Activated T-cell treated with anti-CD3 and anti-CD28 coated beads for 48 hours (primary cell): ENCODE measurements around the gene COPS9.

Source experiments
- DNase-seq: peaks from one replicate; pipeline ENCODE4 v3.0.0-alpha.2; 2020; ENCODE audit warnings: low read depth

The COPS9 gene

DNA sequence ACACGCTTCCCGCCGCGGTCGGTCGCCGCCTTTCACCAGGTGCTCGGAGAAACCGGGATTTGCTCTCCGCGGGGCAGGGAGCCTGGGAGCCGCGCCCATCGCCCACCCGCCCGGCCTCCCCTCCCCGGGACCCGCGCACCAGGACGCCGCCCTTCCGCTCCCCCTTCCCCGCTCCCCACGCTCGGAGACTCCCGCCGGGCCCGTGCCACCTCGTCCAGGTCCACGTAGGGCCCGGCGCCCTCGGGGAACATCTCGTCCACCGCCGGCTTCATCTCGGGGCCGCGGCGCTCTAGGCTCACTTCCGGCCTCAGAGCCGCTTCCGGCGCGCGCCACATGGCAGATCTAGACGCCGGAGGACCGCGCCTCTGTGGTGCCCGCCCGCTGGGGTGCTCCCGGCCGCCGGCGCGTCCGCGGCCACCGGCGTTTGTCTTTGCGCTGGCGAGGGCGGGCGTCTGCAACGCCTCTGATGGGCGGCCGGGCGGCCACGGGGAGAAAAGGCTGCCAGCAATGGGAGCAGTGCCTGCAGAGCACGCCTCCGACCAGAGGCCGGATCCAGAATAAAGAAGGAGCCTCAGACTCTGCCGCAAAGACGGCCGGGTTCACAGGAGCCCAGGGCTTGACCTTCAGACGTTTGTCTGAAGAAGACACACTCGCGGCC is at the start of gene COPS9:
Gene COPS9 (minus strand): TSS at position 293 of the 658 bp plus-strand sequence. CDS start 21 bp downstream, at position 272.
- DNase-seq, result peak; percentile 87

DNA sequence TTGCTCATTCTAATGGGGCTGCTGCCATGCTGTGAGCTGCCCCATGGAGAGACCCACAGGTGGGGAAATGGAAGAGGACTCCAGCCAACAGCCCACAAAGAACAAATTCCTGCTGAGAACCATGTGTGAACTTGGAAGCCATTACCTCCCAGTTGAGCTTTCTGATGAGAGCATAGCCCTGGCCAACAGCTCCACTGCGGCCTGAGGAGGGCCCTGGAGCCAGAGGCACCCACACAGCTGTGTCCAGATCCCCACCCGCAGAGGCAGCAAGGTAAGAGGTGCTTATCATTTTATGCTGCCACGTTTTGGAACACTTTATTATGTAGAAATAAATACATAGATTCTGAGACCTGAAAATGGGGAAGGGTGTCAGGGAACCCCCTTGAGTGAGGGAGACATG is 48.6 kb upstream of the COPS9 start:
- DNase-seq, result no peak

DNA sequence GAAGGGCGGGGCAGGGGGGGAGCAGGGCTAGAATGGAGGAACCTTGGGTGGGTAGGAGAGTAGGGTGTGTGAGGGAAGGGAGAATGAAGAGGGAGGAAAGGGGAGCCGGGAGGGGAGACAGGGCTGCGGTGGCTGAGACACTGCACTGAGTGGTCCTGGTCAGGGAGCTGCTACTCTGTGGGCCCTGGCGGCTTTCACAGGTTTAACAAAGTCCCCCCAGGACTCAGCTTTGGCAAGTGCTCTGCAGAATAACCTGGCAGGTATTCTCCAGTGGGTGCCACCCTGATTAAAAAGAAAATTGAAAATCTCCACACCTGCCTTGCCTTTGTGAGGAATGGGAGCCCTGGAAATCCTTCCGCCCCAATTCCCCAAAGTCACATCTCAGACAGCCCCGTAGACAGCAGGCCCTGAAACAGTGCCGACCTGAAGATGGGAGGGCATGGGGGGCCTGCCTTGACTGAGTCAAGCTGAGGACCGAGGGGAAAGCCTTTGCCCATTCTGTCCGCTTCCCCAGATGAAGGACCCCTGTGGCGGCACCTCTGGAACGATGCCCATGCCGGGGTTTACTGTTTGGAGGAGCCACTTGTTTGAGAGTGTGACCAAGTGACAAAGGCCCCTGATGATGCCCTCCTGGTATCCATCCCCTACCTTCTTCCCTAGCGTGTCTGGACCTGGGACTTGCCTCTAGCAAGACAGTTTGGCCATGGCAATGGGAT is 47.9 kb upstream of the COPS9 start:
- DNase-seq, result no peak

DNA sequence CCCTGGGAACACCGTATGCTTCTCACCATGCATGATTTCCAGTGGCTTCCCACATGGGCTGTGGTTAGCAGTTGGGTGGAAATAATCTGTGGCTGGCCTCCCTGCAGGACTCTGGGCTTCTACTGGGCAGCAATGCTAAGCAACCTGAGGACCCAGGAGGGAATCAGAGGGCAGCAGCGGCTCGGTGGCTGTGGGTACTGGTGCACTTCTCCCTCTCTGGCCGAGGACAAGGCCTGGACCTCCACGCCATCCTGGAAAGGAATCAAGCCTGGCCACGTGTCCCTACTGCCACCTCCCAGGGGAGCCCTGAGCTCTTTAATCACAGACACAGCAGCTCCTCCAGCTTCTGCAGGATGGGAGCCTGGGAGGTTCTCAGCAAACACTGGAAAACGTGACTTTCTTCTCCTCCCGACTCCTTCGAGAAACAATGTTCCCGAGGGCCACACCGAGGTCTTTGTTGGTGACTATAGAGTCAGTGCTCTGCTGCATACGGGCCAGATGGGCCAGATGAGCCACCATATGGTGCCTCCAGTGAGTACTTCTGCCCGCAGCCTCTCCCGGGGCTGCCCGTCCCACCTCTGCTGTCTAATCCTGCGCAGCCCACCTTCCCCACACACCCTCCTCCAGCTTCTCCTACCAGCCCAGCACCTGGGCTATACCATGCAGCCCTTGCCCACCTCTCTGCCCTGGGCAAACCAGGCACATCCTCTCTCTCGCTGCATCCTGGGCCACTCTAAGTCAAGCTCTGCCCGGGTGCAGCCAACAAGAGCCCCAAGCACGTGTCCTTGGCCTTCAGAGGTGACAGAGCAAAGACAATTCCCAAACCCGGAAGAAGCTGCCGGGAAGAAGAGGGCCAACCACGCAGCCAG is 47.1 kb upstream of the COPS9 start:
- no peak for DNase-seq

DNA sequence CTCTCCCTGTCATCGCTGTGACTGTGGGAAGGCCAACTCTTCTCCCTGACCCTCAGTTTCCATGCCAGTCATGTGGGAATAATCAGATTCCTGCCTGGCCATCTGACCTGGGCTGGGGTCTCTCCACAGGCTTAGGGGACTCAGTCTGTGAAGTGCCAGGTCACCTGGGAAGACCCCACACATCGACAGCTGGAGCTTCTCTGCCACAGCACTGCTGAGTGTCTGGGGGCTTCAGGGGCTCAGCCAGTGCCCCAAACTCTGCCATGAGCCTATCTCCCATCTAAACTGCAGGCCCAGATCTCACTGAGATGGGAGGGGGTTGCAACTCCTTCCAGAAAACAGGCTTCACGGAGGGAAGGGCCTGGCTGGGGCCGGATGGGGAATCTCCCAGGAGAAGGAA is 46.4 kb upstream of the COPS9 start:
- no peak for DNase-seq

DNA sequence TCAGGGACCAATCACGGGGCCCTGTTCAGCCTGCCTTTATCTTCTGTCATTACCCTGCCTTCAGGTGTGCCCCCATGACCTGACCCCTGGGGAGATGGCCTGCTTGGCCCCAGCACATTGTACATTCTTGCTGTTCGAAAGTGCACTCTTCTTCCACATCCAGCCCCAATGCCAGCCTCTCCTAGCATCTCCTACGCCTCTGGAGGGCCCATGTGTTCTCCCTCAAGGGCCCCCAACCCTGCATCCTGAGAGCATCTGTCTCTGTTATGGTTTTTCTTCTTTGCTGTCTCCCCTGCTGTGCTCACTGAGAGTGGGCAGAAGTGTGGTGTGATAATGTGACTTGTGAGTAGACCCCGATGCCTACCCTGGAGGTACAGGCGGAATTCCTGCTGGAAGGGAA is 45.9 kb upstream of the COPS9 start:
- DNase-seq, result no peak

DNA sequence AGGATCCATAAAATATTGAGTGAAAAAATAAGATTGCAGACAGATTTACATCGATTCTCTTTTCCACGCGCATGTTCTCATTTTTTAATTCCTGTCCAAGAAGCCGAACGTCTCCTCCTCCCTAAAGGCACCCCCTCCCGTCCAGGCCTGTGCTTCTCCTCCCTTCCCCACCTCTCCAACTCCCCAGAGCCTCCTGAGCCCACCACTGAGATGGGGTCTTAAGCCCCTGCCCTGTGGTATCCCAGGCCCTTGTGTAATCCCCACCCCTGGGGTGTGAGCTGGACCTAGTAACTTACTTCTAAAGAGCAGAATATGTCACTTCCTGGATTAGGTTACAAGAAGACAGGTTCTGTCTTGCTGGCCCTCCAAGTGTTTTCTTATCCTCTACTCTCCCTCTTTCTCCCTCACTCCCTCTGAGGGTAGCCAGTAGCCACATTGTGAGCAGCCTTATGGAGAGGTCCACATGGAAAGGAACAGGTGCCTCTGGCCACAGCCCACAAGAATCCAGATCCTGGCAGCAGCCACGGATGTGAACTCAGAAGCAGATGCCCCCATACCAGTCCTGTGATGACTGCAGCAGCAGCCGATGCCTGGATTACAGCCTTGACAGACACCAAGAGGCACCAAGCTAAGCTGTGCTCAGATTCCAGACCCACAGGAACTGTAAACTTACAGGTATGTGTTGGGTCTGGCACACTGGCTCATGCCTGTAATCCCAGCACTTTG is 44.0 kb upstream of the COPS9 start:
- DNase-seq, result no peak

DNA sequence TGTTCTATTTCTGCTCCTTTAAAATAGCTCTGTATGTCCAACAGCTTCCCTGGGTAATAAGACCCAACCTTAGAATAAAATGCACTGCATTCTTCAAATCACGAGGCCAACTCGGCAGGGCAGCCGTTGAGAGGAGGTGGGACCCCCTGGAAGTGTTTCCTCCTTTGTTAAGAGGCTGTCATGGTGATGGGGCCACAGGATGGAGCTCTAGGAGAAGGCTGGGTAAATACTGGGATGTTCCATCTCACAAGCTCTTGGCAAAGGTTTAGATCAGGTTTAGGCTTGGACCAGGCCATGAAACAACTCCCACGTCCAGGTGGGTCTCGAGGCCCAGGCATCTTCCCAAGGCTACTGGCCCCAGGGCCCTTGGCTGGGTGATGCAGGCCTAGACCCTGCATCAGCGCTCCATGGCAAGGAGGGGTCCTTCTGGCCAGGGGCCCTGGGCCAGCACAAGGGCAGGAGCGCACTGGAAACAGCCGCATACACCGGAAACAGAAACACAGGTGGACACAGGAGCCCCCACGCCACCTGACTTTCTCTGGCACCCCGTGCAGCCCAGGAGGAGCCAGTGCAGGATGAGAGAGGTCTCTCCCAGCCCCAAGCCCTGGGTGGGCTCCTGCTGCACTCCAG is 43.2 kb upstream of the COPS9 start:
- no peak for DNase-seq

DNA sequence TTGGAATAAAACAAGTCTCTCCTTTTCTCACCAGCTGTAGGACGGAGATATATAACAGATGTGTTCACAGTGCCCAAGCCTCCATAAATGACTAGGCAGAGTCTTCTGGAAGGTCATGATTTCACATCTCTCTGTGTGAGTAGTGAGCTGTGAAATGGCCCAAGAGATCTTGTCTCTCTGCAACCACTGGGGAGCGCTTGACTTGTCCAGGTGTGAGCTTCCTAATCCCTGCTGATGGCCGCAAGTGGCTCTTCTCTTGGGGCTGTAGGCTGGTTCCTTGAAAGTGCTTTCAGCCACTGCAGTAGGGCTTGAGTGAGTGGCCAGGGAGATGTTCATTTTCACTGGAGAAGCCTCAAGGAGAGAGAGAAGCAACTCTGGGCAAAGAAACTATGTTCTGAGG is 42.5 kb upstream of the COPS9 start:
- no peak for DNase-seq

DNA sequence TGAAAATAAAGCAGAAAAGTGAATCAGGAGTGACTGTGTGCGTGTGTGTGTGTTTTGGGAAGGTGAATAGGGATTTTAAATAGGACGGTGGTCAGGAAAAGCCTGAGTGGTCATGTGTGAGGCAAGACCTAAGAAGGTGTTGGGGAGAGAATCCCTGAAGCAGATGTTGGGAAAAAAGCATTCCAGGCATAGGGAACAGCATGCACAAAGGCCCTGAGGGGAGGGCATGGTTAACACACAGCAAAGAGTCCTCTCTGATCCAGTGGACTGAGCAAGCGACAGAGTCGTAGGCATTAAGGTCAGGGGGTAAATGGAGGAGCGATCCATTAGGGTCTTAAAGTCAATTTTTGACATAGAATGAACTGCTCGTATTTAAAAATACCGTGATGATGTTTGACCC is 38.4 kb upstream of the COPS9 start:
- DNase-seq, result no peak

DNA sequence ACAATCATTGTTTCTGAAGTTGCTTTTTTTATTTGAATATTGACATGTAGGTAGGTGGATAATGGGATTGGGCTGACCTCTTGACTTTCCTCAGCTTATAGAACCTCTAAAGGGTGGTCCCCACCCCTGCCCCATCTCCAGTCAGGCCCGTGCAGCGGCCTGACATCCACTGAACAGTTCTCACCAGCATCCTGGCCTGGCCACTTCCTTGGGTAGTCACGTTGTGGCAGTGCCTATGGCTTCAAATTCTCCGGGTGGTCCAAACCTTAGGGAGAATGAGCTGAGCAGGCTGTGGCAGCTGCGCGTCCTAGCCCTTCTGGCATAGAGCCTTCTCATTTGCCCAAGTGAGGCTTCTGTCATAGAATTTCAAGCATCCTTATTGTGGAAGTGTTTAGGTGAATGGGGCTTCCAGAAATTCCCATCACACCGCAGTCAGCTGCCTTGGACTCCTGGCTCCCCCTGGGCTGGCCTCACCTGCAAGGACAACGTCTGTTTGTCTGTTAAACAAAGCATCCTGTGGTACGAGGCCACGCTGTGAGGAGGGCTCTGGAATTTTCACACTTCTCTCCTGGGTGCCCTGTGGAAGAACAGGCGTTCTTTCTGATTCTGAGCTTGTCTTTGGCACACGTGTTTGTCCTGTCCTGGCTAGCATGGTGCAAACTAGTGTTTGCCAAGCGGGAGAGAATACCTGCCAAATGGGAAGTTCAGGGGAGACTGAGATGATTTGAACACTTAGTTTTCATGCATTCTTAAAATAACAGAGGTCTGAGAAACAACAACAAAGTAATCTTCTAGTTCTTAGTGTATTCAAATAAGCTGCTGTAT is 36.2 kb upstream of the COPS9 start:
- no peak for DNase-seq

DNA sequence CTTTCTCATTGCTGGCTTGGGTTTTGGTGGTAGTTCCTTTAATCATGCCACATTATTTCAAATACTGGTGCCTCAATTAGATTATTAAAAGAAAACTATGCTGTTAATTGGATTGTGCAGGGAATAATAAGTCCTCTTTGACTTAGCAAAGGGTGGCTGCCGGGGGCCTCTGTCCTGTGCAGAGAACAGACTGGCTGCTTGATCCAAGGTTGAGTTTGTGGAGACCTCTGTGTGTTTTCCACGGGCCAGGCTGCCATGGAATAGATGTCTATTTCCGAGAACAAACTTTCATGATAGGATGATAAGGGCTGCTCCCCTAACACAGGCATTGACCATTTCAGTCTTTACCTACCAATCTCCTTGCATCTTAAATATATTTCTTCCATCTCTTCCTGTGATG is 34.8 kb upstream of the COPS9 start:
- no peak for DNase-seq

DNA sequence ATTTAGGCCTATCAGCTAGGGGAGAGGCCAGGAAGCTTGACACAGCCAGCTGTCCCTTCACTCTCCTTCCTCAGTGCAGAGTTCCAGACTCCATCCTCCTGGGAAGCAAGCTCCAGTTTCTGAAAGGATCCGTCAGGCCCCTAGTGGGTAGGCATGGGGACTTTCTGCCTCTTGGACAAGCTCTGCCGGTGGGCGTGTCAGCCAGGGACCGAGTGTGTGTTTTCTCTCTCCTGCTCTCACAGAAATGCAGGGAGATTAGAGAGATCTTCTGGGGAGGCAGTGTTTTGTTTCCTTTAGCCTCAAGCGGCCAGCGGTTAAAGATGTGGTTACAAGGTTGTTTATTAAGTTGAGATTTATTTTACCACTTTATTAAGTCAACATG is 34.2 kb upstream of the COPS9 start:
- DNase-seq, result no peak

DNA sequence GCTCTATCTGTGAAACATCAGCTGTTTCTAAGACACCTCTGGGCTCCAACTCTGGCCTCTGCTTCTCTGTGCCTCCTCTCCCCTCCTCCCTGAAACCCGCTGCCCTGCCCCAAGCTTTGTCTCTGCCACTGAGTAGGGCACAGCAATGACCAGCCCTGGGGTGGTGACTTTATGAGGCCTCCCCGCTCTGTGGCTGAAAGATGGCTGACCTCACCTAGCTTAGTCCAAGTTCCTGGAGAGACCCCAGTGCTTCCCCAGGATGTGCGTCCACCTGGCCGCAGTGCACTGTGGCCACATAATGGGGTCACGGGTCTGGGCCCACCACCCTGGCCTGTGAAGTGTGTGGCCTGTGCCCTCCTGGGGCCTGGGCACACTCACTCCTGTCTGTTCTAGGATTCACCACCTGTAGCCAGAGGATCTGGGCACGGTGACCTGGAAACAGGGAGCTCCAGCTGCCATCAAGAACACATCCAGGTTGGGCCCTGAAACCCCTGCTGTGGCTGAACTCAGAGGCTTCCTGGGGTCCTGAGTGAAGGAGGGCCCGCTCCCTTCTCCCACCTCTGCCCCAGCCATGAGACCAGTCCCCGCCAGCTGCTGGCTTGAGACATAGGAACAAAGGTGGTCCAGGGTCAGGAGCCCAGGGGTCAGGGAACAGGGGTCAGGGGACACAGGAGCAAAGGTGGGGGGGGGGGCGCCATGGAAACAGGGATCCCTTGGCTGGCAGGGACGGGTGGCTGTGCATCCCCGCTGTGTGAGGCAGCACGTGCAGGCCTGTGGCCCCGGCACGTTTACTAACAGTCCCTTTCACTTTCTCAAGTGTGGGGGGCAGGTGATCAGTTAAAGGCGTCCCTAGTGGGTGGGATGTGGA is 33.6 kb upstream of the COPS9 start:
- DNase-seq, result no peak

DNA sequence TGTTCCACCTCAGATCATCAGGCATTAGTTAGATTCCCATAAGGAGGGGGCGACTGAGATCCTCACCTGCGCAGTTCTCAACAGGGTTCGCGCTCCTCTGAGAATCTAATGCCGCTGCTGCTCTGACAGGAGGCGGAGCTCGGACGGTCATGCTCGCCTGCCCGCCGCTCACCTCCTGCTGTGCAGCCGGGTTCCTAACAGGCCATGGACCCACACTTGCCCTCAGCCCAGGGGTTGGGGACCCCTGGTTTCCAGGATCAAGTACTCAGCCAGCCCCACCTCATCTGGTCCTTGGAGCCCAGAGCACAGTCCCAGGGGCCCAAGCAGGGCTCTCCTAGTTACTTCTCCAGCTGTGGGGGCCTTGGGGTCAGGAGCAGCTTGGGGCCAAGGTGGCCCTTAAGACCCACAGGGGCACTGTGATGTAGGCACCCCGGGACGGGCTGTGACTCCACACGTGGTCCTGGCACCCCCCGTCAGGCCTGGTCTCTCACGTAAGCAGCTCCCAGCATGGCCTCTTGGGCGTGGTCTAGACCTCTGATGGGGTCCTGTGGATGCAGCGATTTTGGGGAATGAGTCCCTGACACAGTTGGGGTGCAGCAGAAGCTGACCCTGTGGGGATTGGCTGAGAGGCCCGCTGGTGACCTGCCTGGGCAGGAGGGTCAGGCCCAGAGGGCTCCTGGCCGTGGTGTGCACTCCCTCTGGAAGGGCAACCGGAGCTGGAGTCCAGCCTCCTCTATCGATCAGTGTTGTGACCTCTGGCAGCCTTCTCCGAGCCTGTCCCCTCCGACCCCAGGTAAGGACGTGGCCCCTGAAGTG is 32.6 kb upstream of the COPS9 start:
- DNase-seq, result no peak

DNA sequence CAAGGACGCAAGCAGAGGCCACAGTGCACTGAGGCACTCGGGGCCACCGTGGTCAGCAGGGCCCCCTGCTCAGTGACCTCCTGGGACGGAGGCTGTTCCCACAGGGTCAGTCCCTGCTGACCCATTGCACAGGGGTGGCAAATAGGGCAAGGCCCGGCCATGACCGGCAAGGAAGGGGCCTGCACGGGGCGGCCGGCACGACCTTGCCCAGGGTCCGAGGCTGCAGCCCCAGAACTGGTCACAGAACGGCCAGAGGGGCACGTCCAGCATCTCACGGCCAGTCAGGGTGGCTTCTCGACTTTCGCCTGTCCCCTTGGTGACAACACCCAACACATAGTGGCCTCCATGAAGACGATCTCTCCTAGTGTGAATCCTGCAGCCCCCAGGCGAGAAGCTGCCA is 31.9 kb upstream of the COPS9 start:
- no peak for DNase-seq

DNA sequence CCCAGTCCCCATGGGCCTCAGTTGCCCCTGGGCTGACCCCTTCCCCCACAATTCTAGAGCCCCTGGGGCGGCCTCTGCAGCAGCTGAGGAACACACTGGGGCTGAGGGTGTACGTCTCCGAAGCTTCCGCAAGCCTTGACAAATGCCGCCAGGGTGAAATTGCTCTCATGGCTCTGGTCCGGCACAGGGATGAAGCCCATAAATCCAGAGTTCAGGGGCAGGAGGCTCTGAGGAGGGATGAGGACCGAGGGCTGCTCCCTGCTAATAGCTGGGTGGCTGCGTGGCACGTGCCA is 31.4 kb upstream of the COPS9 start:
- no peak for DNase-seq

DNA sequence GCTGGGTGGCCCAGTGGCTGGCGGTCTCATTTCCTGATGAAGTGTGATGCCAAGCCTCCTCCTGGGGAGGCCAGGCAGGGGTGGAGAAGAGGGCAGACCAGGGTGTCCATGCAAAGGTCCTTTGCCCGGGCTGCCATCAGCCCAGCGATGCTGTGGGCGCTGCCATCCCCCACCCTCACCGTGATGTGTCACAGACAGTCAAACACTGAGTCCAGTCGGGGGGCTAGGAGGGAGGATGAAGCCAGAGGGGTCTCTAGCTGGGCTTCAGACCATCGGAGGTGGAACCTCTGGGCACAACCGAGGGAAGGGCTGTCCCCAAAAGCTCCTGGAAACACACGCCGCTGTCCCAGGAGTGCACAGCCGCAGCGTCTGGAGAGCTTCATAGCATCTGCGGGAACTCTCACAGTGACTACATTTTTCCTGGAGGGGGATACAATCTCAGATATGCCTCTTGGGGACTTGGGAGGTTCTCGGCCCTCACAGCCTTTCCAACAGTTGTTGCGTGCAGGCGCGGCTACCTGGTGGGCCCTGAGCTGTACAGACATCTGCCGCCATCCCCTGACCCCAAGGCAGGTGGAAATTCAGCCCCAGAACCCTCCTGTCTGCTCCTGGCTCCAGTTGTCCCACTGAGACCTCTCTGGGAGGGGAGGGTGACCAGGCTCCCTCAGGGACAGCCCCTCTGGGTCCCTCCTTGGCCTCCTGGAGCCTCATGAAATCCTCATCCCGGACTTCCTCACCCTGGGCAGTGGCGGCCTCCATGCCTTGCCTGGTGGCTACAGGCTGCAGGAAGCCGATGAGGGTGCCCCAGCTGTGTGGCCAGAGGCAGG is 30.9 kb upstream of the COPS9 start:
- no peak for DNase-seq
